GM18517 (cell line): ENCODE data around the gene EME2.

ENCODE experiments used
- ATAC-seq: cut with Tn5 transposase; IDR thresholded peaks from one replicate; pipeline ENCODE4 v1.9.1; 2021; ENCODE audit warnings: mild to moderate bottlenecking, moderate library complexity; ENCODE audit not compliant: unreplicated experiment

Gene EME2

GRCh38 chr16:1745181-1745899 is 27.3 kb upstream of the EME2 start:
- no peak for ATAC-seq

DNA sequence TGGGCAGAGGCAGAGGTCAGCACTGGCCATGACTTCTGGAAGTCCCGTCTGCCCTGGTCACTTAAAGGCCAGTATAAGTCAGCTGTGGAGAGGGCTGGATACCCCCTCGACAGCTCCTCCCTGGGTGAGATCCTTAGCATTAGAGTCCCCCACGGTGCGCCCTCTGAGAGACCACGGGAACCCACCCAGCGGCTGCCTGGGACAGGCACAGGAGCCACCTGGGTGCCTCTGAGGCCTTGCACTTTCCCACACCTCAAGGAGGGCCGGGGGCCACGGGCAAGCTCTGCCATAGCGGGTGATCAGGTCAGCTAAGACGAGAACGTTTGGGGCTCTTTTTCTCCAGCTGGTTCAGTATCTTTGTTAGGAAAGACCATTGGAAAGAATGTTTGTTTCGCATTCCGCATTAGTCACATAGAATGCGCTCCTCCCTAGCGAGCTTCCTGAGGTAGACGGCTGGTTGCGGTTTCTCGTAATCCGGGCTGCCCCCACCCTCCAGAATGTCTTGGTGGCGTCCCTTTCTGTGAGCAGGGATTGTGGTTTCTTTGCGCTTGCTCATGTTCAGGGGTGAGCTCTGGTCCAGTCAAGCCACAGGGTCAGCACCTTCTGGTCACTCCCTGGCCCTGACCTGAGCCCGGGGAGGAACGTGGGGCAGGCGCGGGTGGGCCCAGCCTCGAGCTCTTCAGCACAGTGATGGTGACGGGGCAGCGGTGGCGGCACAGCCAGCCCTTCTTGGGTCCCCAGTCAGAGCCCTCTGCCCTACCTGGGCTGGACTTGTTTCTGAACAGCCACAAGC is 26.5 kb upstream of the EME2 start:
- no peak for ATAC-seq

GRCh38 chr16:1746693-1747195 is 25.9 kb upstream of the EME2 start:
- no peak for ATAC-seq

DNA sequence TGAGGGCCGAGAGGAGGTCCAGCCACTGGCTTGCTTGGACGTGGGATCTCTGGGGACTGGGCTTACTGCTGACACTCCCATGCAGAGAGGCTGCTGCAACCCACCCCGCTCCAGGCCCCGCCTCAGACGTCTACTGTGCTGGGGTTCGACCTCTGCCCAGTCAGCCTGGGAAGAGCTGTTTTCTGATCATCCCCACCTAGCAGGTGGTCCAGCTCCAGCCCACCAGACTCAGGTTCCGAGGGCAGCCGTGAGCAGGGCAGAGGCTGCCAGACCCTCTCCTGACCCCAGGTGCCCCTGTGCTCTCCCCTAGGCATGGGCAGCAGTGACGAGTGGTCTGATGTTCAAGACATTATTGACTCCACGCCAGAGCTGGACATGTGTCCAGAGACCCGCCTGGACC is 24.7 kb upstream of the EME2 start:
- ATAC-seq = no peak

- ATAC-seq = no peak
Measured at GRCh38 chr16:1749152-1750117, 23.2 kb upstream of the EME2 start.

DNA sequence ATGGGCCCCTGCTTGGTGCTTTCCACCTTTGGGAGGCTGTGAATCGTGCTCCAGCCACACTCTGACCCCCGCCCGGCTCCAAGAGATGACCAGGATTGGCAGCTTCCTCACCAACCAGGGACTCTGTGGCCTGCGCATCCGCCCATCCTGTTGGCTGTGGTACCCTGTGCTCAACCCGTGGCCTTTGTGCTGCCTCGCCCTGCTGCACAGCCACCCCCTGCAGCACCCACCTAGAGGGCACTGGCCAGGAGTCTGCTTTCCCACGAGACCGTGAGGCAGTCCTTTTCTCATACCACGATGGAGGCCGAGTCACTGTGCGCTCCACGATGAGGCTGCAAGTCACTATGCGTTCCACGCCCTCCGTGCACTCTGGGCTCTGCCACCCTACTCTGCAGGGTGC is 20.7 kb upstream of the EME2 start:
- ATAC-seq = no peak

DNA sequence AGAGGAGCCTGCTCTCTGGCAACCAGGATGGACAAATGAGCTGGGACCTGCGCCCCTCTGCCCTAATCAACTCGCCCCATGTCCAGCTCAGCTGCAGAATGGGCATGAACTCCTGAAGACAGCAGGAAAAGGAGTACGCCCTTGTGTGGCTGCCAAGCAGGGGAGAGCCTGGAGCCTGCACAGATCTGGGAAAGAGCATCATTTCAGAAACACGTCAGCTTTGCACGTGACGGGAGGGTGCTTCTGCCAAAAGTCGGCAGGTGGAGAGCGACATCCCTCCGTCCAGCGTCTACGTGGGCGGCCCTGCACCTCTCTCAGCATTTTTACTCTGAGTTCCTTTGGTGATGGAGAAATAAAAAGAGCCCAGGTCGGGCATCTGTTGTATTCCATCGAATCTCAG is 19.8 kb upstream of the EME2 start:
- ATAC-seq = no peak

DNA sequence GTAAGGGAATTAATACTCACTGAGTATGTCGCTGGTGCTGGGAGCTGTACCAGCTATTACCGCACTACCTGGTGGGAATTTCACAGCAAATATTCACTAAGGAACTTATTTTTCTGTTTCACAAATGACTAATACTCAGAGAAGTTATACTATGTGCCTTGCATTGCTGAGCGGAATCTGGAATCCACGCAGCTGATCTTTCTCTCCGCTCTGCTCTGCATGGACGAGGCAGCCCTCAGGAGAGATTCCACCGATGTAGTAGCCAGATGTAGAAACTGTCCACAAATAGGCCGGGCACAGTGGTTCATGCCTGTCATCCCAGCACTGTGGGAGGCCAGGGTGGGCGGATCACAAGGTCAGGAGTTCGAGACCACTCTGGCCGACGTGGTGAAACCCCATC is 18.4 kb upstream of the EME2 start:
- no peak for ATAC-seq

DNA sequence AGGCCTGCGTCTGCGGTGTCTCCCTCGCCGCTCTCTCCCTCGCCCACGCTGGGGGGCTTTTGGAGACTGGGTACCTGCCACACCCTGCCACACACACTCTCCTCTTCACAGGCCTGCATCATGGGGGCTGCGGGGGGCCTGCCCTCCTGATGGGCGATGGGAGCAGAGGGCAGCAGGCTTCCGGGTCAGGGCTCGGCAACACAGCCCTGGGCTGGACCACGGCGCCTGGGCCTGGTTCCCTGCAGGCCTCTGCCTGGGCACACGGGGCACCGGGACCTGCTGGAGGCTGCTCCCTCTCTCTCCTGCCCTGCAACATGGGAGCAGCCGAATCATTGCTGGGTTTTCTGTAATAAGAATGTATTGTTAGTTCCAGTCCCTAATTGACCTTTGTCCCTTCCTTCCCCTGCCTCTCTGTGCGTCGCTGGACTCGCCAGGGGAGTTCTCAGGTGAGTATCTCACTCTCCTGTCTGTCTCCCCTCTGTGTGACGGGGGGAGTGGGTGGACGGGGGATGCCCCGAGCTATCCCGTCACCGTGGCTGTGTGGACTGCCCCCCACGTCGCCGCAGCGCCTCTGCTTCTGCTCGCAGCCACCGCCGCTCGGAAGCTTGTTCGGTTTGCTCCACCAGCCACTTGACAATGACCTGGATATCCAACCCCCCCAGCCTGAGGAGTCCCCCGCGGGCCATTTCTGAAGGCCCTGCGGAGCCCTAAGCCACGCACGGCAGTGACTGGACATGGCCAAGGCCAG is 14.7 kb upstream of the EME2 start:
- ATAC-seq = no peak

GRCh38 chr16:1758923-1759322 is 13.7 kb upstream of the EME2 start:
- no peak for ATAC-seq

DNA sequence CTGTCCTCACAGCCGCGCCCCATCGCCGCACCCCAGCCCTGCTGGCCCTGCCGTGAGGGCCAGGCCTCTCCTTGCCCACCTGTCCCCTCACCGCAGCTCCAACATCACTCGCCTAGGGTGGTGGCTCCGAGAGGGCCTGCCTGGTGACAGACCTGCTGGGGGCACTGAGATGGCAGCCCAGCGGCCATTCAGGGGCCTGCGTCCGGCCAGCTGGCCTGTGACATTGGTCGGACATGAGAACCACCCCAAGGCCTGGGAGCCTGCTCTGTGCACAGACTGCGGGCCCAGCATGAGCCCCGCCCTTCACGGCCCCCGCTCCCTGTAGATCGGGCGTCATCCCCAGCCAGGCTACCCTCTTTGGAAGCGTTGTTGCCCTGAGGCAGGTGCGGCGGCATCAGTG is 13.1 kb upstream of the EME2 start:
- no peak for ATAC-seq

- ATAC-seq = no peak
Measured at GRCh38 chr16:1760911-1761310, 11.7 kb upstream of the EME2 start.

DNA sequence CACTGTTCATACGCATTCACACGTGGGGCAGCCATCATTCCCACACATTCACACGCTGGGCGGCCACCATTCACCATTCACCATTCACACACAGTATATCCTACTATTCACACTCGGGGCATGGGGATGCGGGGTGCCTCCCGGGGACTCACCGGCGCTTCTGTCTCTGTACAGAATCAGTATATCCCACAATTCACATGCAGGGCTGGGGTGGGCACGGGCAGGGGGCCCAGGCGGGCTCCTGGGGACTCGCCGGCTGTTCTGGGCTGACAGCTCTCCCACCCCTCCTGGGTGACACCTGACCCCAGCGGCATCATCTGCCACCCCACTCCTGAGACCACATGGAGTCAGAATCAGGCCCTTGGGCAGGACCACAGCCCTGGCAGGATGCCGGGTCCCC is 10.9 kb upstream of the EME2 start:
- no peak for ATAC-seq

- ATAC-seq = no peak
Measured at GRCh38 chr16:1762196-1762878, 10.3 kb upstream of the EME2 start.

DNA sequence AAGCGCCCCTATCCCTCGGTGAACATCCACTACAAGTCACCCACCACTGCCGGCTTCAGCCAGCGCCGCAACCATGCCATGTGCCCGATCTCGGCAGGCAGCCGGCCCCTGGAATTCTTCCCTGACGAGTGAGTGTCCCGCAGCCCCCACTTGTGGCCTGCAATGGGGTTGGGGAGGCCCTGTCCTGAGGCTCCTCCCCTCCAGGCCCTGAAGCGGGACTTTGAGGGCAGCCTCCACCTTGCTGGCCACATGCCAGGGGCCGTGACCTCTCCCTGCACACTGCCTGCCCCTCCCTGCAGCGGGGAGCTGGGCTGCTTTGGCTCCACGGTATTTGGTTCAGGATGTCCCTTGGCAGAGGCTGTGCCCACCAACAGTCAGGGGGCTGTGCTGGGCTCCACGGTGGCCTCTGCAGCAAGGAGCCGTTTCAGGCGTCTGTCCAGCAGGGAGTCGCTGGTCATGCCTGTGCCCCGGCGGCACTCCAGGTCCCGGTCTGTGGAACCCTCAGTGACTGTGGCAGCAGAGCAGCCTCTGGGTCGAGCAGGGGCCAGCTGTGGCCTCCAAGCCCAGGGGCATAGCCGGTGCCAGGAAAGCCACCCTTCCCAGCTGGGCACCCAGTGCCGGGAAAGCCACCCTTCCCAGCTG is 9.6 kb upstream of the EME2 start:
- ATAC-seq = no peak

DNA sequence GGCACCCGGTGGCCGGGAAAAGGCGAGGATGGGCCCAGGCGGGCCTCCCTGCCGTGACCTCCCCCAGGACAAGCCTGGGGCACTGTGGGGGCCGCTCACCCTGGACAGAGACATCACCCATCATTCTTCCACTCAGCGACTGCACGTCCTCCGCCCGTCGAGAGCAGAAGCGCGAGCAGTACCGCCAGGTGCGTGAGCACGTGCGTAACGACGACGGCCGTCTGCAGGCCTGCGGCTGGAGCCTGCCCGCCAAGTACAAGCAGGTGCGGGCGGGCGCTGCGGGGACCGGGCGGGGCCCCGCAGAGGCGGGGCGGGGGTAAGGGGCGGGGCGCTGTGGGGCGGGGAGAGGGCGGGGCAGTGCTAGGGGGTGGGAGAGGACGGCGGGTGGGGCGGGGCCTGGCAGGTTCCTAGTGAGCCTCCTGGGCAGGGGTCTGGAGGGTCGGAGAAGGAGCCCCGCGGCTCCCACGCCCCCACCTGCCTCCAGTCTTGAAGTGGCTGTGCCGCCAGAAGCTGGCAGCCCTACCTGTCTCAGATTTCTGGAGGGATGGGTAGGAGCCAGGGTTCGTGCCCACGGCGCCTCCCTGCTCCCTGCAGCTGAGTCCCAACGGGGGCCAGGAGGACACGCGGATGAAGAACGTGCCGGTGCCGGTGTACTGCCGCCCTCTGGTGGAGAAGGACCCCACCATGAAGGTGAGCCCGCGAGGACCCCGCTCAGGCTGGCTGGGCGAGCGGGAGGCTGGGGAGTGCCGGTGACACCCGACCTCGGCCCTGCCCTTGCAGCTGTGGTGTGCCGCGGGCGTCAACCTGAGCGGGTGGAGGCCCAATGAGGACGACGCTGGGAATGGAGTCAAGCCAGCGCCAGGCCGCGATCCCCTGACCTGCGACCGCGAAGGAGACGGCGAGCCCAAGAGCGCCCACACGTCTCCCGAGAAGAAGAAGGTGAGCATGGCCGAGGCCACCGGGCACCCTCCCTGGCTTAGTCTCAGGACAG is 8.8 kb upstream of the EME2 start:
- ATAC-seq = no peak

DNA sequence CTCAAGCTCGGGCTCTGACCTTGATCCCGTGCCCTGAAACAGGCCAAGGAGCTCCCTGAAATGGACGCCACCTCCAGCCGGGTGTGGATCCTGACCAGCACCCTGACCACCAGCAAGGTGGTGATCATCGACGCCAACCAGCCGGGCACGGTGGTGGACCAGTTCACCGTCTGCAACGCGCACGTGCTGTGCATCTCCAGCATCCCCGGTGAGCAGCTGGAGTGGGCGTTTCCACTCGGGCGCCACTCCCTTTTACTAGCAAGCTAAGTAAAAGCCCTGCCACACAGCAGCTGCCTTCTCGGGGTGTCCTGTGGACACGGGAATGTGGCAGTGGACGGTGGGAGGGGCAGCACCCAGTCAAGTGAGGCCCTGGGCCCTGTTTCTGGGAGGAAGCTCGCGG is 7.6 kb upstream of the EME2 start:
- no peak for ATAC-seq

GRCh38 chr16:1765826-1766225 is 6.8 kb upstream of the EME2 start:
- ATAC-seq = no peak
